Adrenal gland (tissue), 12 donors: ENCODE data around the gene ERC2. TPM values are rescaled to one million over a fixed set of nuclear protein-coding genes. Genes with fewer than 3 reads are reported as not detected.

ENCODE experiments used
- DNase-seq, 7 donors: peaks; one replicate each; pipeline ENCODE4 v3.0.0-alpha.2; 2019 to 2020
- H3K27ac ChIP-seq, 5 donors: fragments of 200-600 bp; sonication (generic) in 4 of 5; 1 replicate in 3 of 5; 2 replicates in 2 of 5; pipeline versions ENCODE4 v1.5.1 to v1.8.0; 2016 to 2020; ENCODE audit warnings: mild to moderate bottlenecking in 1 of 5
- H3K27me3 ChIP-seq: fragments of 200-600 bp; 2 replicates; pipeline ENCODE4 v1.8.0; 2021
- H3K36me3 ChIP-seq, 2 donors: fragments of 200-600 bp; replicated peaks in 1 of 2; 1 replicate in 1 of 2; 2 replicates in 1 of 2; pipeline versions ENCODE4 v1.5.1 to v1.8.0; 2018 to 2022
- H3K4me1 ChIP-seq, 2 donors: fragments of 200-600 bp; replicated peaks in 1 of 2; 1 replicate in 1 of 2; 2 replicates in 1 of 2; pipeline versions ENCODE4 v1.5.1 to v1.8.0; 2018 to 2021
- H3K4me3 ChIP-seq, 4 donors: fragments of 200-600 bp; sonication (generic) in 3 of 4; one replicate each; pipeline ENCODE4 v1.5.1; 2016 to 2018
- H3K9me3 ChIP-seq, 3 donors: fragments of 200-600 bp; sonication (generic) in 1 of 3; replicated peaks in 1 of 3; 1 replicate in 2 of 3; 2 replicates in 1 of 3; pipeline versions ENCODE4 v1.5.1 to v1.8.0; 2016 to 2021
- CTCF ChIP-seq, 6 experiments: fragments of 450-650 bp in 4 of 6; fragments of 200-600 bp in 2 of 6; sonication (generic) in 1 of 6; IDR thresholded peaks; 1 replicate in 5 of 6; 2 replicates in 1 of 6; pipeline versions ENCODE4 v1.5.1 to v1.8.0; 2016 to 2021; ENCODE audit warnings: antibody characterized with exemption in 6 of 6, mild to moderate bottlenecking in 2 of 6, moderate library complexity in 1 of 6
- POLR2A ChIP-seq, 2 donors: fragments of 450-650 bp; IDR thresholded peaks; one replicate each; pipeline ENCODE4 v1.6.1; 2017; ENCODE audit warnings: antibody characterized with exemption in 2 of 2, mild to moderate bottlenecking in 2 of 2, moderate library complexity in 1 of 2
- WGBS, 4 donors: extraction: QIAGEN DNeasy Blood & Tissue Kit in 2 of 4; methylation state at CpG; one replicate each; pipeline versions ENCODE4 v1.1.5 to v1.1.7; 2013 to 2017; 5-methylcytosine and 5-hydroxymethylcytosine counted together
- intact Hi-C, 2 donors: fragments of 100-400 bp; cut with DNase I; formaldehyde crosslinking; loops; one replicate each; pipeline versions ENCODE4 v1.14.1 to v1.15.0; 2022 to 2023
- polyA plus RNA-seq, 3 donors: library from polyadenylated mRNA; stranded (reverse); fragments of 200-250 nt in 2 of 3; fragments of 350-450 nt in 1 of 3; fragmentation: Illumina TruSeq in 1 of 3; extraction: RNeasy Lipid Tissue Mini Kit (QIAGEN cat#74804) in 1 of 3; gene quantifications; one replicate each; pipeline ENCODE4 v1.2.3, GENCODE V29; 2013 to 2014
- total RNA-seq, 9 donors: library from RNA; depleted of rRNA in 4 of 9; stranded (reverse); fragments of >200 nt in 4 of 9; fragments of 120-200 nt in 1 of 9; fragmentation: NEBNext Ultra II Directional in 1 of 9; extraction: Animal tissue kit (Norgen Biotek cat#: 25700) in 1 of 9; gene quantifications; one replicate each; pipeline versions ENCODE4 v1.1.0 to v1.2.4, GENCODE V29; 2013 to 2023
- donor health status: healthy with polysubstance abuse.
- donor health status: Bipolar disorder and iron deficiency.
- donor health status: DM: yes; HTN: yes; CAD: no.
- donor health status: DM: no; HTN: no; CAD: no.
- donor health status: DM: no; HTN: no; CAD: no.
- donor health status: DM: yes; HTN: yes; CAD: no.

ERC2 gene
- total and polyA plus RNA-seq, 12 donors, result 0.47 to 5.8 (median 1.5) TPM

GRCh38 chr3:55579496-55579895 is 888.8 kb downstream of the ERC2 start:
- no peak overlapping the region for H3K27ac ChIP-seq
- no peaks in the 10 kb centered on the region for H3K27me3 ChIP-seq
- WGBS, 4 donors, result 38 to 47% (median 46%) methylated on average over 8 of the region's 8 CpGs
- no peaks in the 10 kb centered on the region for H3K36me3 ChIP-seq
- H3K9me3 ChIP-seq, result no peaks in the 10 kb centered on the region
- intact Hi-C loops, result no loop called here
- no peak overlapping the region for H3K4me3 ChIP-seq
- DNase-seq, result no peak
- H3K4me1 ChIP-seq, result no peaks in the 10 kb centered on the region
- TF ChIP-seq POLR2A (IDR thresholded peaks at IDR 0.05) (no peak), CTCF (IDR thresholded peaks at IDR 0.05) (no peak)

- intact Hi-C loops, result no loop called here
- WGBS, 4 donors, result 75 to 79% (median 79%) methylated on average over 10 to 17 of the region's 17 CpGs
- Histone ChIP-seq H3K4me3 (no peak overlapping the region), H3K27me3 (no peaks in the 10 kb centered on the region), H3K27ac (no peak overlapping the region), H3K9me3 (no peaks in the 10 kb centered on the region), H3K36me3 (no peaks in the 10 kb centered on the region), H3K4me1 (no peaks in the 10 kb centered on the region)
- DNase-seq, result no peak
- TF ChIP-seq POLR2A (IDR thresholded peaks at IDR 0.05), result no peak
- TF ChIP-seq CTCF (IDR thresholded peaks at IDR 0.05), result no peak
Measured at GRCh38 chr3:55576621-55577388, 891.5 kb downstream of the ERC2 start.

GRCh38 chr3:55574671-55575070 is 893.6 kb downstream of the ERC2 start:
- 82 to 95% (median 89%) methylated on average over 2 to 3 of the region's 3 CpGs for WGBS, 4 donors
- intact Hi-C loops, result no loop called here
- no peaks in the 10 kb centered on the region for H3K27me3 ChIP-seq
- H3K9me3 ChIP-seq, result no peaks in the 10 kb centered on the region
- no peaks in the 10 kb centered on the region for H3K4me1 ChIP-seq
- no peak for TF ChIP-seq CTCF (IDR thresholded peaks at IDR 0.05)
- TF ChIP-seq POLR2A (IDR thresholded peaks at IDR 0.05), result no peak
- DNase-seq, result no peak
- no peak overlapping the region for H3K4me3 ChIP-seq
- H3K27ac ChIP-seq, result no peak overlapping the region
- no peaks in the 10 kb centered on the region for H3K36me3 ChIP-seq

- no peak for DNase-seq
- intact Hi-C loops, result no loop called here
Measured at GRCh38 chr3:55572816-55573215, 895.5 kb downstream of the ERC2 start.

More at GRCh38 chr3:55572816-55573215, 895.5 kb downstream of the ERC2 start:
- Histone ChIP-seq H3K27me3 (no peaks in the 10 kb centered on the region), H3K4me3 (no peak overlapping the region), H3K4me1 (no peaks in the 10 kb centered on the region), H3K27ac (no peak overlapping the region), H3K36me3 (no peaks in the 10 kb centered on the region), H3K9me3 (no peaks in the 10 kb centered on the region)
- no peak for TF ChIP-seq CTCF (IDR thresholded peaks at IDR 0.05)
- no peak for TF ChIP-seq POLR2A (IDR thresholded peaks at IDR 0.05)
- 83 to 95% (median 94%) methylated on average over 2 of the region's 2 CpGs for WGBS, 4 donors
